Central memory CD4-positive, alpha-beta T cell (primary cell): ENCODE results near the gene FAM83E.
"Not testable (repeated sequence)": the region's sequence is repeated elsewhere in the genome, so short reads cannot be mapped to it uniquely, and the experiment has no call there.

Experiments
- DNase-seq: peaks from one replicate; pipeline ENCODE4 v3.0.0; 2022

Gene FAM83E

DNA sequence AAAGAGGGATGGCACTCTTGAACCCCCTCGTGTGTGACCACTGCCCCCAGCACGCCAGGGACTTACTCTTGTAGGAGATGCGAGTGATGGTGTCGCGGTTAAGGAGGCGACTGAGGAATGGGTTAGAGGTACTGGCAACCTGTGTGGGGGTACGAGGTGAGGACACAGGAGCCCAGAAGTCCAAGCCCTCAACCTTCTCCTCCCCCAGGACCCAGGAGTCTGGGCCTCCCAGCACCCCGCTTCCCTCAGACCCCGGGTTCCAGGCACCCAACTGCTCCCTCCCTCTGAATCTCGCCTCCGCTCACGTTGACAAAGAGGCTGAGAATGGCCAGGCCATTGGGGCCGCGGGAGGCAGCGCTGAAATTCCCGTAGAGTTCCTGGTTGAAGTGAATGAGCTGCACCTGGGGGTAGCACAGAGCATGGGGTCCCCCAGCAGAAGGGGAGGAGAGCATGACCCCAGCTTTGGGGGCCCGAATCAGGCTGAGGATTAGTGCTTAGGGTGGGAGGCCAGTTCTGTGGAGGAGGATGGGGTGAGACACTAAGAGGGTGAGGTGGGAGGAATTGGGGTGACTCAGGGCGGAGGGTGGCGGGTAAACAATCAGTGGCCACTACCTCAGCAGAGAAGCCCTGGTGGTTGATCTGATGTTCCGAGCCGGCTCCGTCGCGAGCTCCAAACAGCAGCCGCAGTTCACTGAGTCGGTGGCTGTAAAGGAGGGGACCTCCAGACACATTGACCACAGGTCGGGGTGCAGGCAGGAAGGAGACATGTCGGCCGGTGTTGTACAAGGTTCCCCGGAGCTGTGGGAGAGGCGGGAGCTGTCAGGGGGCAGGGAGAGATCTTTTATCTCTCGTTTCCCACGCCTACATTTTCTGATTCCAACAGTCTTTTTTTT is 24.9 kb upstream of the FAM83E start:
- no peak for DNase-seq

GRCh38 chr19:48638831-48639381 is 24.0 kb upstream of the FAM83E start:
- no peak for DNase-seq

GRCh38 chr19:48637948-48638830 is 23.3 kb upstream of the FAM83E start:
- peak; percentile 92 for DNase-seq

DNA sequence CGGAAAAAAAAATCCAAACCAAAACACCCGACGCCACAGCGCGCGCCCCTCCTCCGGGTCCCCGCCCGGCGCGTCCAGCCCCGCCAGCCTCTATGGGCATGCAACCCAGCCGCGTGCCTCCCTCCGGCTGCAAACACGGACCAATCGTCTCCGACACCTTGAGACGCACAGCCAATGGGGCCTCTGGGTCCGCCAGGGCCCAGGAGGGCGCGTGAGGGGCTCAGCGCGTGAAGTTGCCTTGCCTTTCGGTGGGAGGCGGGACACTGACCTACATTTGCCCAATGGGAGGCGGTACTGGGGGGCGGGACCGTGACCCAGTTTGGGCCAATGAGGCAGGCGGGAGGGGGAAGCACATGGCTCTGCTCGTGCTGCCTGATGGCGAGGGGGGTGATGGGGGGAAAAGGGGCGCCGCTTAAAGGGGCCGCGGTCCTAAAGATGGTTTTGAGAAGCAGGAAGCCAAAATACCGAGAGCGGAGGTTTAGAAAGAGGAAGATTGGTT is 22.6 kb upstream of the FAM83E start:
- DNase-seq, result peak; percentile 100

DNA sequence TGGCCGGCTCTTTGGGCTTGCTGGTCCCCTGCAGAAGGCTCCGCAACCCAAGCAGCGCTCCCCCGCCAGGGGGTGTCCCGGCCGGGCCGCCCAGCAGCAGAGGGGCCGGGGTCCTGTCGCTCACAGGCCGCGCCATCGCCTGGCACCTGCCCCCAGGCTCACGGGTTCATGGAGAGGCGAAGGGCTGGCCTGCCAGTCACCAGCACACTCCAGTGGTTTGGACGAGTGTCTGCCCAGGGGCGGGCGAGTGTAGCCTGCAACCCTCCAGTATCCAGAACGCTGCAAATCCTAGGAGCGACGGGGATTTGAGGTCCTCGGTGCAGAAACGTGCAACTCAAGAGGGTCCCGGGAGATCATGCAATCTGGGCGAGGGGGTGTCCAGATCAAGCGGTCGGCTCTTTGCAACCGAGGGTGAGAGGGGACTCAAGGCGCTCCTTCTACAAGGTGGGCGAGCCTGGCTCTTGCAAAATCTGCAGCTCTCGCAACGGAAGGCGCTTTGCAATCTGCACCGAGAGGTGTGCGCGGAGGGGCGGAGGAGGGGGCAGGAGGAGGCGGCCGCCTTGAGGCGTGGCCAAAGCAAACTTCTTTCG is 22.1 kb upstream of the FAM83E start, which contains the start of gene DBP:
TSS of gene DBP (minus strand) at position 521 of the 590 bp plus-strand sequence. CDS start at position 136, 385 bp downstream.
- no peak for DNase-seq

- DNase-seq, result peak; percentile 19
These were observed 21.3 kb upstream of the FAM83E start for GRCh38 chr19:48635966-48636858.

DNA sequence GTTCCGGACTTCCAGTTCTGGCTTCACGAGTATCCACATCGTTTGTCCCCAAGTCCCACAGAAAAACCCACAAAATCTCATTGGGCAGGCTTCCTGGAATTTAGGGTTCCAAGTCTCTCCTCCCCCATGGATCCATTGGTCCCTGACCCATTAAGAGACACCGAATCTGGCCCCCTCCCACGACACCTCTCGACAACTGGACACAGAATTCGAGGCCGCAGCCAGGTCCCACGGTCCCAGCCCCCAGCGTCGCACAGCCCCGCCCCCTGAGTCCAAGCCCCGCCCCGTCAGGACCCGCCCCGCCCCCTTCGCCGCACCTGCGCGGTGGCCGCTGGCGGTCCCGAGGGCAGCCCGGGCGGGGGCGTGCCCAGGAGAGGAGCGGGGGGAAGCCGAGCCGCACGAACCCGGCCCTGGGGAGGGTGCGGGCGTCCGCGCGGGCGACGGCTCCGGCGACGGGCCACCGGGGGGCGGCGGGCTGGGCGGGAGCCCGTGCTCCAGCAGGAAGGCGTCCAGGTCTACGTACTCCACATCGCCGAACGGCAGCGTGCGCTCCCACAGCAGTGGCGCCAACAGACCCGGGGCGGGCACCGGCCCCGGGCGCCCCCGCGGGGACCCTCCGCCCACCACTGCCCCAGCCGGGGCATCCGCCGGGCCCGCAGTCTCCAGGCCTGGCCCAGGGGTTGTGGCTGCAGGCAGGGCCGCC is 20.5 kb upstream of the FAM83E start:
- peak; percentile 65 for DNase-seq

DNA sequence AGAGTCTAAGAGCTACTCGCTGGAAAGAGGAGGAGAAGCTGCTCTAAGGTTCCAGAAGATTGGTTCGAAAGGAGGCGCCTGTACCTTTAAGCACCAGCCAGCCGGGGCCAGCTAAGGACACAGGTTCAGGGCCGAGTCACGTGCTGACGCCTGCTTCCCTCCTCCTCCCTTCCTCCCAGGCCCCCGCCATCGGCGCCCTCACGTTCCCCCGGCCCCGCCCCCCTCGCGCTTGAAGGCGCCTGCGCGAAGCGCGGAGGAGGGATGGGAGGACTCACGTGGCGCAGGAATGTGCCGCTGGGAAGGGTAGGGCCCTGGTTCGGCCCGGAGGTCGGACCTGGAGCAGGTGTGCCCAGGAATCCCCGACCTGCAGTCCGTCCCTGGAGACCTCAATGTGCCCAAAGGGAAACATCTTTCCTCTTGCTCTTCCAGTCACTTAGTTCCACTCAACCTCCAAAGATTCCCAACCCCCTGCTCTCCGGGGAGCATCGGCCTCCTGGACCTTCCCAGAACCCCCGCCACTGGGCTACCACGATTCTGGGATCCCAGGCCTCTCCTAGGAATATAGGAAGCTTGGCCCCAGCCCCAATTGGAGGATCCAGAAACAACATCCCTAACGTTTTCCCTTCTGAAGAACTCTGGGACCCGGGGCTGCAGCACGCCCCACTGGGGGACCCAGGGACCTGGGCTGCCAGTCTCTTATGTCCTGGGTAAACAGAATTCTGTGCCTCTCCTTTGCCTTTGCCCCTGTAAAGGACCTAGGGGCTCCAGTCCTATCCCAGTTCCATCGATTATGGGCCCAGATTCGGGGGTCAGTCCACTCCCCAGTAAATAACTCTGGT is 19.8 kb upstream of the FAM83E start:
- peak; percentile 86 for DNase-seq

DNA sequence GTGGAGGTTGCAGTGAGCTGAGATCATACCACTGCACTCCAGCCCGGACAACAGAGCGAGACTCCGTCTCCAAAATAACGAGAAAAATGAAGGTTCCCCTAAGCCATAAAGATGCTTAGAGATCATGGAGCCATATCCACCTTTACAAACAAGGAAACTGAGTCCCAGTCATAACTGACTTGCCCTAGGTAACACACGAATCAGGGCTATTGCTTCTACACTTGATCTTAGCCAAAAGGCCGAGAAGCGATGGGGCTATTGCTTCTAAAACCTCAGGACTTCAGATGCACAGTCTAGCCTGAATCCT is 19.1 kb upstream of the FAM83E start:
- no peak for DNase-seq

- no peak for DNase-seq
These were observed 18.5 kb upstream of the FAM83E start for GRCh38 chr19:48633148-48634035.

DNA sequence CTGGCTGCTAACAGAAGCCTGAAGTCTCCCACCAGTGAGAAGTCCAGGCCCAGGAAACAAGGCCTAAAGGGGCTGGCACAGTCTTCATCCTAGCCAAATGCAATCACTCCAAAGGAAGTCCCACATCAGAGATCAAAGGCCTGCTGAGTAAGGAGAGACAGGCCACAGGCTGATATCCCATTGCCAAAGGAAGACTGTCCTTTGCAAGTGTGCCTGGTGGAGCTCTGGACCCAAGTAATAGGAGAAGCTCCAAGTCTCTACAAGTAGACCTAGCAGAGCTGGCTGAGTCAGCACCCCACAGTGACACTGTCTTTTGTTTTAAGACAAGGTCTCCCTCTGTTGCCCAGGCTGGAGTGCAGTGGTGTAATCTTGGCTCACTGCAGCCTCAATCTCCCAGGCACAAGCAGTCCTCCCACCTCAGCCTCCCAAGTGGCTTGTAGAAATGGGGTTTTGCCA is 17.8 kb upstream of the FAM83E start:
- DNase-seq, result no peak

GRCh38 chr19:48632286-48632685 is 17.4 kb upstream of the FAM83E start:
- not testable (repeated sequence) for DNase-seq

- no peak for DNase-seq
These were observed 16.3 kb upstream of the FAM83E start for GRCh38 chr19:48631225-48631624.

DNA sequence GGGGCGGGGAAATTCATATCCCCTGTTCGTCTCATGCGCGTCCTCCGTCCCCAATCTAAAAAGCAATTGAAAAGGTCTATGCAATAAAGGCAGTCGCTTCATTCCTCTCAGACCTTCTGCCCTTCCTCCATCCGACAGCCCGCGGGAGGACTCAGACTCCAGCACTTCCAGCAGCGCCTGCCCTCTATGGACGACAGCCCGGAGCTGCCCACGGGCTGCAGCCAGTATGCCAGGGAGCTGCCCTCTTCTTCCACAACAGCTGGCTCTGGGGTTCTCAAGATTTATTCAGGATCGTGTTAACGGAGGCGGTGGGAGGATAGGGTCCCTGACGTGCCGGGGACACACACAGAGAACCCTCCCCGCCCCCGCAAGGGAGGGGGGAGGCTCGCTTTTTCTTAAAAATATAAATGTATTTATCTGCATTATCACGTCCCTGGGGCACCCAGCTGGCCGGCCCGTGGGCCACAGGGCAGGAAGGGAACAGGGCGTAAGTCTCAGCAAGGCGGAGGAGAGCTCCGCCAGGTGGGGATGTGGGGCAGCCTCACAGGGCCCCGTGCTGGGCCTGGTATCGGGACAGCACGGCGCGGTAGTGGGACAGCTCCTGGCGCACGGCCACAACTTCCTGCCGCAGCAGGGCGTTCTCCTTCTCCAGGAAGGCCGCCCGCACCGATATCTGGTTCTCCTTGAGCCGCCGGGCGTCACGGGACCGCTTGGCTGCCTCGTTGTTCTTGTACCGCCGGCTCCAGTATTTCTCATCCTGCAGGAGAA is 15.6 kb upstream of the FAM83E start:
- no peak for DNase-seq

DNA sequence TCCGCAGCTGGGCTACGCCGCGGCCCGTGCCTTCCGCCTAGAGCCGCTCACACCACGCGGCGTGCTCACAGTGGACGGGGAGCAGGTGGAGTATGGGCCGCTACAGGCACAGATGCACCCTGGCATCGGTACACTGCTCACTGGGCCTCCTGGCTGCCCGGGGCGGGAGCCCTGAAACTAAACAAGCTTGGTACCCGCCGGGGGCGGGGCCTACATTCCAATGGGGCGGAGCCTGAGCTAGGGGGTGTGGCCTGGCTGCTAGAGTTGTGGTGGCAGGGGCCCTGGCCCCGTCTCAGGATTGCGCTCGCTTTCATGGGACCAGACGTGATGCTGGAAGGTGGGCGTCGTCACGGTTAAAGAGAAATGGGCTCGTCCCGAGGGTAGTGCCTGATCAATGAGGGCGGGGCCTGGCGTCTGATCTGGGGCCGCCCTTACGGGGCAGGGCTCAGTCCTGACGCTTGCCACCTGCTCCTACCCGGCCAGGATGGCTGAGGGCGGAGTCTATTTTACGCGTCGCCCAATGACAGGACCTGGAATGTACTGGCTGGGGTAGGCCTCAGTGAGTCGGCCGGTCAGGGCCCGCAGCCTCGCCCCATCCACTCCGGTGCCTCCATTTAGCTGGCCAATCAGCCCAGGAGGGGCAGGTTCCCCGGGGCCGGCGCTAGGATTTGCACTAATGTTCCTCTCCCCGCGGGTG is 14.9 kb upstream of the FAM83E start:
- DNase-seq, result no peak

DNA sequence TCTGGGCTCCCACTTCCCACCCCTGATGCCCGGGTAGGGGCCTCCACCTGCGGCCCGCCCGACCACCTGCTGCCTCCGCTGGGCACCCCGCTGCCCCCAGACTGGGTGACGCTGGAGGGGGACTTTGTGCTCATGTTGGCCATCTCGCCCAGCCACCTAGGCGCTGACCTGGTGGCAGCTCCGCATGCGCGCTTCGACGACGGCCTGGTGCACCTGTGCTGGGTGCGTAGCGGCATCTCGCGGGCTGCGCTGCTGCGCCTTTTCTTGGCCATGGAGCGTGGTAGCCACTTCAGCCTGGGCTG is 14.4 kb upstream of the FAM83E start:
- DNase-seq, result no peak

DNA sequence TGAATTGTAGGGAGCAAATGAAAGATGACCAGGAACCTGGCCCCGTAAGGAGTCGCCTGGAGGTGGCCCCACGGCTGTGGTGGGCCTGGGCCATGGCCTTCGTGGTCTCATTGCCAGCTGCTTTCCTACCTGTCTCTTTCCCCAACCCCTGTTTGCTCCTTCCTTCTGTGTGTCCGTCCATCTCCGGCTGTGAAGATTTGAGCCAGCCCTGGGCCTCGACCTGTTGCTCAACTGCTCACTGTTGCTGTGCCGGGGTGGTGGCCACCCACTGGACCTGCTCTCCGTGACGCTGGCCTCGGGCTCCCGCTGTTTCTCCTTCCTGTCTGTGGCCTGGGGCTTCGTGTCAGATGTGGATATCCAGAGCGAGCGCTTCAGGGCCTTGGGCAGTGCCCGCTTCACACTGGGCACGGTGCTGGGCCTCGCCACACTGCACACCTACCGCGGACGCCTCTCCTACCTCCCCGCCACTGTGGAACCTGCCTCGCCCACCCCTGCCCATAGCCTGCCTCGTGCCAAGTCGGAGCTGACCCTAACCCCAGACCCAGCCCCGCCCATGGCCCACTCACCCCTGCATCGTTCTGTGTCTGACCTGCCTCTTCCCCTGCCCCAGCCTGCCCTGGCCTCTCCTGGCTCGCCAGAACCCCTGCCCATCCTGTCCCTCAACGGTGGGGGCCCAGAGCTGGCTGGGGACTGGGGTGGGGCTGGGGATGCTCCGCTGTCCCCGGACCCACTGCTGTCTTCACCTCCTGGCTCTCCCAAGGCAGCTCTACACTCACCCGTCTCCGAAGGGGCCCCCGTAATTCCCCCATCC is 13.8 kb upstream of the FAM83E start:
- DNase-seq, result no peak
